H9 (cell line): ENCODE measurements around the gene PIEZO2. TPM values are rescaled to one million over a fixed set of nuclear protein-coding genes. Genes with fewer than 3 reads are reported as not detected.

Experiments used
- DNase-seq: peaks from one replicate; pipeline ENCODE4 v3.0.0-alpha.2; 2017
- H2AFZ ChIP-seq: one replicate; pipeline ENCODE4 v1.6.1; 2013; ENCODE audit warnings: mild to moderate bottlenecking, low read length, control low read depth, moderate library complexity
- H2AK5ac ChIP-seq: 2 replicates; pipeline ENCODE4 v1.6.1; 2013; ENCODE audit warnings: low read length, control low read depth, mixed read lengths; ENCODE audit not compliant: insufficient read length
- H2BK120ac ChIP-seq: one replicate; pipeline ENCODE4 v1.6.1; 2013; ENCODE audit warnings: low read depth, mild to moderate bottlenecking, low read length, control low read depth, inconsistent platforms; ENCODE audit not compliant: poor library complexity, severe bottlenecking
- H2BK12ac ChIP-seq: 2 replicates; pipeline ENCODE4 v1.6.1; 2013; ENCODE audit warnings: low read length, control low read depth, mixed read lengths, low read depth; ENCODE audit not compliant: insufficient read length
- H2BK15ac ChIP-seq: 2 replicates; pipeline ENCODE4 v1.6.1; 2013; ENCODE audit warnings: low read depth, low read length, control low read depth
- H2BK20ac ChIP-seq: one replicate; pipeline ENCODE4 v1.6.1; 2013; ENCODE audit warnings: low read depth, mild to moderate bottlenecking, low read length, control low read depth, inconsistent platforms; ENCODE audit not compliant: poor library complexity, severe bottlenecking
- H2BK5ac ChIP-seq: 2 replicates; pipeline ENCODE4 v1.6.1; 2013; ENCODE audit warnings: low read length, control low read depth, mixed read lengths; ENCODE audit not compliant: insufficient read length
- H3K14ac ChIP-seq: 2 replicates; pipeline ENCODE4 v1.6.1; 2013; ENCODE audit warnings: low read length, control low read depth; ENCODE audit not compliant: insufficient read depth
- H3K18ac ChIP-seq: 2 replicates; pipeline ENCODE4 v1.6.1; 2013; ENCODE audit warnings: low read depth, mild to moderate bottlenecking, mixed read lengths, low read length, control low read depth; ENCODE audit not compliant: insufficient read length
- H3K23ac ChIP-seq: 2 replicates; pipeline ENCODE4 v1.6.1; 2013; ENCODE audit warnings: low read length, control low read depth, mixed read lengths, low read depth; ENCODE audit not compliant: insufficient read length
- H3K23me2 ChIP-seq: 2 replicates; pipeline ENCODE4 v1.6.1; 2013; ENCODE audit warnings: low read depth, mild to moderate bottlenecking, mixed read lengths, low read length, control low read depth; ENCODE audit not compliant: insufficient read length, poor library complexity, severe bottlenecking
- H3K27ac ChIP-seq: 2 replicates; pipeline ENCODE4 v1.5.1; 2013; ENCODE audit warnings: low read length, control low read depth, mixed read lengths, low read depth; ENCODE audit not compliant: insufficient read length
- H3K27me3 ChIP-seq: 2 replicates; pipeline ENCODE4 v1.6.1; 2013; ENCODE audit warnings: low read length, control low read depth, inconsistent platforms; ENCODE audit not compliant: insufficient read depth
- H3K4ac ChIP-seq: 2 replicates; pipeline ENCODE4 v1.6.1; 2013; ENCODE audit warnings: low read depth, mild to moderate bottlenecking, control low read depth, inconsistent platforms, low read length, moderate library complexity
- H3K4me1 ChIP-seq: 2 replicates; pipeline ENCODE4 v1.6.1; 2013; ENCODE audit warnings: low read length, control low read depth, inconsistent platforms; ENCODE audit not compliant: insufficient read depth
- H3K4me2 ChIP-seq: 2 replicates; pipeline ENCODE4 v1.6.1; 2013; ENCODE audit warnings: low read length, control low read depth, mixed read lengths; ENCODE audit not compliant: insufficient read length, insufficient read depth
- H3K56ac ChIP-seq: 2 replicates; pipeline ENCODE4 v1.6.1; 2013; ENCODE audit warnings: low read depth, mild to moderate bottlenecking, mixed read lengths, low read length, control low read depth; ENCODE audit not compliant: insufficient read length
- H3K79me1 ChIP-seq: 2 replicates; pipeline ENCODE4 v1.6.1; 2013; ENCODE audit warnings: low read depth, mild to moderate bottlenecking, moderate library complexity, low read length, control low read depth, inconsistent platforms; ENCODE audit not compliant: insufficient read depth, poor library complexity, severe bottlenecking
- H3K79me2 ChIP-seq: 2 replicates; pipeline ENCODE4 v1.6.1; 2013; ENCODE audit warnings: low read length, control low read depth, inconsistent platforms; ENCODE audit not compliant: insufficient read depth
- H3K9ac ChIP-seq: 2 replicates; pipeline ENCODE4 v1.6.1; 2013; ENCODE audit warnings: low read length, control low read depth, mixed read lengths; ENCODE audit not compliant: insufficient read length; ENCODE audit errors: extremely low read depth
- H3K9me3 ChIP-seq: one replicate; pipeline ENCODE4 v1.6.1; 2013; ENCODE audit warnings: low read depth, low read length, inconsistent platforms; ENCODE audit not compliant: control insufficient read depth
- H3T11ph ChIP-seq: one replicate; pipeline ENCODE4 v1.6.1; 2013; ENCODE audit warnings: mild to moderate bottlenecking, low read length, control low read depth, inconsistent platforms
- H4K20me1 ChIP-seq: one replicate; pipeline ENCODE4 v1.6.1; 2013; ENCODE audit not compliant: control insufficient read depth, insufficient read length, insufficient read depth
- H4K5ac ChIP-seq: 2 replicates; pipeline ENCODE4 v1.6.1; 2013; ENCODE audit warnings: low read depth, mild to moderate bottlenecking, mixed read lengths, low read length, control low read depth; ENCODE audit not compliant: insufficient read length
- H4K8ac ChIP-seq: replicated peaks from 2 replicates; pipeline ENCODE4 v1.6.1; 2013; ENCODE audit warnings: low read length, control low read depth, mixed read lengths, low read depth; ENCODE audit not compliant: insufficient read length
- H4K91ac ChIP-seq: 2 replicates; pipeline ENCODE4 v1.6.1; 2013; ENCODE audit warnings: low read depth, mild to moderate bottlenecking, moderate library complexity, mixed read lengths, low read length, control low read depth; ENCODE audit not compliant: insufficient read length
- H3K27ac Mint-ChIP-seq, 3 experiments: 2 replicates in 2 of 3; 3 replicates in 1 of 3; pipeline ENCODE4 v1.8.0; 2020 to 2021; ENCODE audit warnings: mixed read lengths in 3 of 3, mild to moderate bottlenecking in 1 of 3, moderate library complexity in 1 of 3
- H3K27me3 Mint-ChIP-seq: 2 replicates; pipeline ENCODE4 v1.8.0; 2021; ENCODE audit warnings: low read depth, mild to moderate bottlenecking, moderate library complexity, mixed read lengths
- H3K36me3 Mint-ChIP-seq, 3 experiments: 2 replicates in 2 of 3; 3 replicates in 1 of 3; pipeline ENCODE4 v1.8.0; 2020 to 2021; ENCODE audit warnings: low read depth in 3 of 3, mixed read lengths in 3 of 3; ENCODE audit not compliant: insufficient read depth in 1 of 3
- H3K4me1 Mint-ChIP-seq, 2 experiments: 2 replicates each; pipeline ENCODE4 v1.8.0; 2020; ENCODE audit warnings: mixed read lengths in 2 of 2
- H3K4me3 Mint-ChIP-seq, 2 experiments: 2 replicates in 1 of 2; 3 replicates in 1 of 2; pipeline ENCODE4 v1.8.0; 2020 to 2021; ENCODE audit warnings: mild to moderate bottlenecking in 2 of 2, mixed read lengths in 2 of 2, moderate library complexity in 1 of 2
- H3K9me3 Mint-ChIP-seq, 2 experiments: 2 replicates in 1 of 2; 3 replicates in 1 of 2; pipeline ENCODE4 v1.8.0; 2020; ENCODE audit warnings: mild to moderate bottlenecking in 2 of 2, mixed read lengths in 2 of 2, moderate library complexity in 1 of 2
- CTCF ChIP-seq: fragments of 200-600 bp; sonication (generic); conservative IDR thresholded peaks from 3 replicates; pipeline ENCODE4 v1.8.0; 2021; ENCODE audit warnings: antibody characterized with exemption, mild to moderate bottlenecking
- WGBS: extraction: QIAGEN DNeasy Blood & Tissue Kit; methylation state at CpG from one replicate; pipeline ENCODE4 v1.1.7; 2013; ENCODE audit warnings: missing lambda C conversion rate, low lambda C conversion rate, mixed read lengths; ENCODE audit not compliant: insufficient read length; ENCODE audit errors: extremely low coverage; 5-methylcytosine and 5-hydroxymethylcytosine counted together
- total RNA-seq: library from RNA; stranded (reverse); gene quantifications from 2 replicates; pipeline ENCODE4 v1.2.1, GENCODE V29; 2021

The PIEZO2 gene
- total RNA-seq, 1 experiment from 2014 or later = 3.9 TPM

GRCh38 chr18:11064106-11064505 is 85.3 kb downstream of the PIEZO2 start:
- Histone ChIP-seq H3K27me3 (no peaks in the 10 kb centered on the region), H3K9ac (no peak overlapping the region)
- no peak overlapping the region for H3K4me3 Mint-ChIP-seq

More at GRCh38 chr18:11064106-11064505, 85.3 kb downstream of the PIEZO2 start:
- H3K27ac Mint-ChIP-seq = no peak overlapping the region; a peak in 1 of 7 replicates
- WGBS = no CpG with 5 or more reads among the region's 2 CpGs
- no peak overlapping the region for H3K18ac ChIP-seq
- no peak overlapping the region for H2BK12ac ChIP-seq
- H2BK5ac ChIP-seq = no peak overlapping the region
- no peak overlapping the region for H3K4ac ChIP-seq
- no peak overlapping the region for H2BK15ac ChIP-seq
- H3K79me2 ChIP-seq = no peaks in the 10 kb centered on the region
- H4K5ac ChIP-seq = no peak overlapping the region
- no peak overlapping the region for H3T11ph ChIP-seq
- no peak overlapping the region for H3K27ac ChIP-seq
- H4K91ac ChIP-seq = no peak overlapping the region
- peaks cover 0 to 13% (median 4%) of the 10 kb centered on the region in 3 experiments; a peak in 5 of 7 replicates for H3K36me3 Mint-ChIP-seq
- no peak overlapping the region for H4K8ac ChIP-seq
- H2BK20ac ChIP-seq = no peak overlapping the region
- H4K20me1 ChIP-seq = no peaks in the 10 kb centered on the region
- peaks cover 0 to 14% of the 10 kb centered on the region in 2 experiments; a peak in 3 of 5 replicates for H3K9me3 Mint-ChIP-seq
- no peak overlapping the region for H2AFZ ChIP-seq
- DNase-seq = no peak
- TF ChIP-seq CTCF = no peak
- H3K27me3 Mint-ChIP-seq = peaks cover 1% of the 10 kb centered on the region; the same call in 1 of the 2 replicates
- no peaks in the 10 kb centered on the region for H3K23me2 ChIP-seq
- H2BK120ac ChIP-seq = no peak overlapping the region
- H3K9me3 ChIP-seq = no peaks in the 10 kb centered on the region
- no peaks in the 10 kb centered on the region for H3K79me1 ChIP-seq
- peaks cover 8 to 14% of the 10 kb centered on the region in 2 experiments for H3K4me1 Mint-ChIP-seq
- H3K23ac ChIP-seq = no peak overlapping the region
- H3K14ac ChIP-seq = no peak overlapping the region
- no peaks in the 10 kb centered on the region; the same call in 1 of the 2 replicates for H3K4me1 ChIP-seq
- H3K4me2 ChIP-seq = no peak overlapping the region
- H3K56ac ChIP-seq = no peak overlapping the region
- H2AK5ac ChIP-seq = no peak overlapping the region
